ENCODE measurements around the gene PER2.

DNA sequence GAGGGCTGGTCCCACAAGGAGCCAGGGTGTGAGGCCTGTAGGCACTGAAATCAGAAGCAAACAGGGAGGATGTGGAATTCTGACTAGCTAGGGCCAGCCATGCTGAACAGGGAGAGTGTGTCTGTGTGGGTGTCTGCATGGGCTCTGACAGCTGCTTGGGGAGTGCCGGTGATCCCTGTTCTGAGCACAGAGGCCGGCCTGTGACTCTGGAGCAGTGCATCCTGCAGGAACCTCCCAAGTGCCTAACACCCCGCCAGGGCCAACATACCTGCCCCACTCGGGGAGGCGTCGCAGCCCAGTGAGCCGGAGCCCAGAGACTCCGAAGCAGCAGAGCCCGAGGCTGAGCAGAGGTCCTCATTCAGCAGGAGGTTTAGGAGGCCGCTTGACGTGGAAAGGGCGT is 37.1 kb downstream of the PER2 start:
- TF ChIP-seq, protein P1, sequence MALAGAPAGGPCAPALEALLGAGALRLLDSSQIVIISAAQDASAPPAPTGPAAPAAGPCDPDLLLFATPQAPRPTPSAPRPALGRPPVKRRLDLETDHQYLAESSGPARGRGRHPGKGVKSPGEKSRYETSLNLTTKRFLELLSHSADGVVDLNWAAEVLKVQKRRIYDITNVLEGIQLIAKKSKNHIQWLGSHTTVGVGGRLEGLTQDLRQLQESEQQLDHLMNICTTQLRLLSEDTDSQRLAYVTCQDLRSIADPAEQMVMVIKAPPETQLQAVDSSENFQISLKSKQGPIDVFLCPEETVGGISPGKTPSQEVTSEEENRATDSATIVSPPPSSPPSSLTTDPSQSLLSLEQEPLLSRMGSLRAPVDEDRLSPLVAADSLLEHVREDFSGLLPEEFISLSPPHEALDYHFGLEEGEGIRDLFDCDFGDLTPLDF (CRISPR knock-in tag; IDR thresholded peaks at IDR 0.05): no peak
- TF ChIP-seq, protein P2, sequence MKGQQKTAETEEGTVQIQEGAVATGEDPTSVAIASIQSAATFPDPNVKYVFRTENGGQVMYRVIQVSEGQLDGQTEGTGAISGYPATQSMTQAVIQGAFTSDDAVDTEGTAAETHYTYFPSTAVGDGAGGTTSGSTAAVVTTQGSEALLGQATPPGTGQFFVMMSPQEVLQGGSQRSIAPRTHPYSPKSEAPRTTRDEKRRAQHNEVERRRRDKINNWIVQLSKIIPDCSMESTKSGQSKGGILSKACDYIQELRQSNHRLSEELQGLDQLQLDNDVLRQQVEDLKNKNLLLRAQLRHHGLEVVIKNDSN (CRISPR knock-in tag; IDR thresholded peaks at IDR 0.05): no peak
- TF ChIP-seq, protein P3, sequence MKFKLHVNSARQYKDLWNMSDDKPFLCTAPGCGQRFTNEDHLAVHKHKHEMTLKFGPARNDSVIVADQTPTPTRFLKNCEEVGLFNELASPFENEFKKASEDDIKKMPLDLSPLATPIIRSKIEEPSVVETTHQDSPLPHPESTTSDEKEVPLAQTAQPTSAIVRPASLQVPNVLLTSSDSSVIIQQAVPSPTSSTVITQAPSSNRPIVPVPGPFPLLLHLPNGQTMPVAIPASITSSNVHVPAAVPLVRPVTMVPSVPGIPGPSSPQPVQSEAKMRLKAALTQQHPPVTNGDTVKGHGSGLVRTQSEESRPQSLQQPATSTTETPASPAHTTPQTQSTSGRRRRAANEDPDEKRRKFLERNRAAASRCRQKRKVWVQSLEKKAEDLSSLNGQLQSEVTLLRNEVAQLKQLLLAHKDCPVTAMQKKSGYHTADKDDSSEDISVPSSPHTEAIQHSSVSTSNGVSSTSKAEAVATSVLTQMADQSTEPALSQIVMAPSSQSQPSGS (CRISPR knock-in tag; IDR thresholded peaks at IDR 0.05; ENCODE audit: borderline replicate concordance, low read depth): no peak
- TF ChIP-seq, protein P4, sequence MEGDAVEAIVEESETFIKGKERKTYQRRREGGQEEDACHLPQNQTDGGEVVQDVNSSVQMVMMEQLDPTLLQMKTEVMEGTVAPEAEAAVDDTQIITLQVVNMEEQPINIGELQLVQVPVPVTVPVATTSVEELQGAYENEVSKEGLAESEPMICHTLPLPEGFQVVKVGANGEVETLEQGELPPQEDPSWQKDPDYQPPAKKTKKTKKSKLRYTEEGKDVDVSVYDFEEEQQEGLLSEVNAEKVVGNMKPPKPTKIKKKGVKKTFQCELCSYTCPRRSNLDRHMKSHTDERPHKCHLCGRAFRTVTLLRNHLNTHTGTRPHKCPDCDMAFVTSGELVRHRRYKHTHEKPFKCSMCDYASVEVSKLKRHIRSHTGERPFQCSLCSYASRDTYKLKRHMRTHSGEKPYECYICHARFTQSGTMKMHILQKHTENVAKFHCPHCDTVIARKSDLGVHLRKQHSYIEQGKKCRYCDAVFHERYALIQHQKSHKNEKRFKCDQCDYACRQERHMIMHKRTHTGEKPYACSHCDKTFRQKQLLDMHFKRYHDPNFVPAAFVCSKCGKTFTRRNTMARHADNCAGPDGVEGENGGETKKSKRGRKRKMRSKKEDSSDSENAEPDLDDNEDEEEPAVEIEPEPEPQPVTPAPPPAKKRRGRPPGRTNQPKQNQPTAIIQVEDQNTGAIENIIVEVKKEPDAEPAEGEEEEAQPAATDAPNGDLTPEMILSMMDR (IDR thresholded peaks at IDR 0.05): no peak
- TF ChIP-seq NR2C2 (CRISPR knock-in tag; IDR thresholded peaks at IDR 0.05): no peak
- TF ChIP-seq, protein P5, sequence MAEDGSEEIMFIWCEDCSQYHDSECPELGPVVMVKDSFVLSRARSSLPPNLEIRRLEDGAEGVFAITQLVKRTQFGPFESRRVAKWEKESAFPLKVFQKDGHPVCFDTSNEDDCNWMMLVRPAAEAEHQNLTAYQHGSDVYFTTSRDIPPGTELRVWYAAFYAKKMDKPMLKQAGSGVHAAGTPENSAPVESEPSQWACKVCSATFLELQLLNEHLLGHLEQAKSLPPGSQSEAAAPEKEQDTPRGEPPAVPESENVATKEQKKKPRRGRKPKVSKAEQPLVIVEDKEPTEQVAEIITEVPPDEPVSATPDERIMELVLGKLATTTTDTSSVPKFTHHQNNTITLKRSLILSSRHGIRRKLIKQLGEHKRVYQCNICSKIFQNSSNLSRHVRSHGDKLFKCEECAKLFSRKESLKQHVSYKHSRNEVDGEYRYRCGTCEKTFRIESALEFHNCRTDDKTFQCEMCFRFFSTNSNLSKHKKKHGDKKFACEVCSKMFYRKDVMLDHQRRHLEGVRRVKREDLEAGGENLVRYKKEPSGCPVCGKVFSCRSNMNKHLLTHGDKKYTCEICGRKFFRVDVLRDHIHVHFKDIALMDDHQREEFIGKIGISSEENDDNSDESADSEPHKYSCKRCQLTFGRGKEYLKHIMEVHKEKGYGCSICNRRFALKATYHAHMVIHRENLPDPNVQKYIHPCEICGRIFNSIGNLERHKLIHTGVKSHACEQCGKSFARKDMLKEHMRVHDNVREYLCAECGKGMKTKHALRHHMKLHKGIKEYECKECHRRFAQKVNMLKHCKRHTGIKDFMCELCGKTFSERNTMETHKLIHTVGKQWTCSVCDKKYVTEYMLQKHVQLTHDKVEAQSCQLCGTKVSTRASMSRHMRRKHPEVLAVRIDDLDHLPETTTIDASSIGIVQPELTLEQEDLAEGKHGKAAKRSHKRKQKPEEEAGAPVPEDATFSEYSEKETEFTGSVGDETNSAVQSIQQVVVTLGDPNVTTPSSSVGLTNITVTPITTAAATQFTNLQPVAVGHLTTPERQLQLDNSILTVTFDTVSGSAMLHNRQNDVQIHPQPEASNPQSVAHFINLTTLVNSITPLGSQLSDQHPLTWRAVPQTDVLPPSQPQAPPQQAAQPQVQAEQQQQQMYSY (CRISPR knock-in tag; IDR thresholded peaks at IDR 0.05): no peak
- no peak for TF ChIP-seq TEAD4 (CRISPR knock-in tag; IDR thresholded peaks at IDR 0.05)
- TF ChIP-seq SOX15 (CRISPR knock-in tag; IDR thresholded peaks at IDR 0.05): no peak
- TF ChIP-seq ZNF416 (CRISPR knock-in tag; IDR thresholded peaks at IDR 0.05): no peak
- TF ChIP-seq TCF7 (CRISPR knock-in tag; IDR thresholded peaks at IDR 0.05; ENCODE audit: low read depth): no peak
- no peak for TF ChIP-seq SP1 (CRISPR knock-in tag; conservative IDR thresholded peaks at IDR 0.05)
- TF ChIP-seq, protein P6, sequence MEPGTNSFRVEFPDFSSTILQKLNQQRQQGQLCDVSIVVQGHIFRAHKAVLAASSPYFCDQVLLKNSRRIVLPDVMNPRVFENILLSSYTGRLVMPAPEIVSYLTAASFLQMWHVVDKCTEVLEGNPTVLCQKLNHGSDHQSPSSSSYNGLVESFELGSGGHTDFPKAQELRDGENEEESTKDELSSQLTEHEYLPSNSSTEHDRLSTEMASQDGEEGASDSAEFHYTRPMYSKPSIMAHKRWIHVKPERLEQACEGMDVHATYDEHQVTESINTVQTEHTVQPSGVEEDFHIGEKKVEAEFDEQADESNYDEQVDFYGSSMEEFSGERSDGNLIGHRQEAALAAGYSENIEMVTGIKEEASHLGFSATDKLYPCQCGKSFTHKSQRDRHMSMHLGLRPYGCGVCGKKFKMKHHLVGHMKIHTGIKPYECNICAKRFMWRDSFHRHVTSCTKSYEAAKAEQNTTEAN (CRISPR knock-in tag; IDR thresholded peaks at IDR 0.05): no peak
- TF ChIP-seq, protein P7, sequence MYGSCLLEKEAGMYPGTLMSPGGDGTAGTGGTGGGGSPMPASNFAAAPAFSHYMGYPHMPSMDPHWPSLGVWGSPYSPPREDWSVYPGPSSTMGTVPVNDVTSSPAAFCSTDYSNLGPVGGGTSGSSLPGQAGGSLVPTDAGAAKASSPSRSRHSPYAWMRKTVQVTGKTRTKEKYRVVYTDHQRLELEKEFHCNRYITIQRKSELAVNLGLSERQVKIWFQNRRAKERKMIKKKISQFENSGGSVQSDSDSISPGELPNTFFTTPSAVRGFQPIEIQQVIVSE (CRISPR knock-in tag; IDR thresholded peaks at IDR 0.05; ENCODE audit: borderline replicate concordance): no peak
